Liver (tissue), 3 donors: ENCODE data around the gene PXDN.

Experiments used
- FOXA1 ChIP-seq: IDR thresholded peaks from 2 replicates; pipeline ENCODE4 v1.6.1; 2016; ENCODE audit warnings: antibody characterized with exemption
- HNF4A ChIP-seq, 2 donors: conservative IDR thresholded peaks; 2 replicates each; pipeline ENCODE4 v1.6.1; 2016; ENCODE audit warnings: antibody characterized with exemption in 2 of 2, mild to moderate bottlenecking in 2 of 2
- HNF4G ChIP-seq: IDR thresholded peaks from 2 replicates; pipeline ENCODE4 v1.6.1; 2016; ENCODE audit warnings: antibody characterized with exemption
- JUND ChIP-seq, 2 donors: IDR thresholded peaks; 2 replicates each; pipeline ENCODE4 v1.6.1; 2016; ENCODE audit warnings: antibody characterized with exemption in 2 of 2
- RAD21 ChIP-seq, 2 donors: IDR thresholded peaks; 2 replicates each; pipeline ENCODE4 v1.6.1; 2016; ENCODE audit warnings: antibody characterized with exemption in 2 of 2, mild to moderate bottlenecking in 2 of 2
- RXRA ChIP-seq, 2 donors: IDR thresholded peaks; 2 replicates each; pipeline ENCODE4 v1.6.1; 2017 to 2018; ENCODE audit warnings: antibody characterized with exemption in 2 of 2, mild to moderate bottlenecking in 1 of 2
- SP1 ChIP-seq: IDR thresholded peaks from 2 replicates; pipeline ENCODE4 v1.6.1; 2018; ENCODE audit warnings: antibody characterized with exemption, mild to moderate bottlenecking
- TAF1 ChIP-seq: conservative IDR thresholded peaks from 2 replicates; pipeline ENCODE4 v1.6.1; 2016; ENCODE audit warnings: antibody characterized with exemption, mild to moderate bottlenecking
- TF ChIP-seq, protein P1 (sequence below): IDR thresholded peaks from 2 replicates; pipeline ENCODE4 v1.6.1; 2016; ENCODE audit warnings: antibody characterized with exemption
- TF ChIP-seq, protein P2 (sequence below): IDR thresholded peaks from 2 replicates; pipeline ENCODE4 v1.6.1; 2016; ENCODE audit warnings: antibody characterized with exemption
- TF ChIP-seq, protein P3 (sequence below): fragments of 150-350 bp; IDR thresholded peaks from 2 replicates; pipeline ENCODE4 v1.5.1; 2017; ENCODE audit warnings: improper control_type of control experiment, low read depth, low read length; ENCODE audit not compliant: missing input control
- TF ChIP-seq, protein P4 (sequence below): IDR thresholded peaks from 2 replicates; pipeline ENCODE4 v1.6.1; 2016; ENCODE audit warnings: antibody characterized with exemption
- TF ChIP-seq, protein P5 (sequence below): IDR thresholded peaks from 2 replicates; pipeline ENCODE4 v1.6.1; 2016; ENCODE audit warnings: antibody characterized with exemption, mild to moderate bottlenecking
- donor health status: healthy.
- donor health status: healthy.

DNA sequence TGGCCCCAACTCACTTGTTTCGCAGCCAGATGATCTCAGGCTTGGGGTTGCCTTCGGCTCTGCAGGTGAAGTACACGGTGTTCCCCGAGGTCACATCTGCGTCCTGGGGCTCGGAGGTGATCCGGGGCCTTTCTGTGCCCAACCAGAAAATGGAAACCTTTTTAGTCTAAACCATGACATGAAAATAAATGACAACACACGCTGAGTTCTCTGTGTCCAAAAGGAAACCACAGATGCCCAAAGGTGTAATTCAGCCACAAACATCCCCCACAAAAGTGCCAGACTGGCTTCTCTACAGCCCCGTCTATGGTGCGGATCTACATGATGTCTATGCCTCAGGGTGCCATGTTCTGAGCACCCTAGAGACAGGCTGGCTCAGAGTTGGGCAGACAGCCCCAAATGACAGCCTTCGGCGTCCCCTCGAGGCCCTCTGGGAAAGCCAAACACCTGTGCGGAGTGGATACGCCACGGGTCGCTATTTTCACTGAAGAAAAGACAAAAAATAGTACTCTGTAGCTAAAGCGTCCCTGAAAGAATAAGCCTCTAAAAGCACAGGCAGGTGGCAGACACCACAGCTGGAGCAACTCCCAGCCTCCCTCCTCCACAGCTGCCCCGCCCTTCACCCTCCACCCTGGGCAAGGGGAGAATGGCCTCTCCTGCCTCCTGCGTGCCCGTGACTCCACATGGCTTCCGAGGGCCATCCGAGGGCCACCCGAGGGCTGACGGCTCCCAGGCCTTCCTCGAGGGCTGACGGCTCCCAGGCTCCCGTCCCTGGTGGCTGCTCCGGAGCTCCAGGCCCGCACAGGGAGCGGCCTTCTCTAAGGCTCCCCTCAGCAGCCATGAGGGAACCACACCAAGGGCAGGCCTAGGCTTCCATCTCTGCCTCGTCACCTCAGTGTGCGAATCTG lies 67.1 kb downstream of the PXDN start:
- TF ChIP-seq, protein P1, sequence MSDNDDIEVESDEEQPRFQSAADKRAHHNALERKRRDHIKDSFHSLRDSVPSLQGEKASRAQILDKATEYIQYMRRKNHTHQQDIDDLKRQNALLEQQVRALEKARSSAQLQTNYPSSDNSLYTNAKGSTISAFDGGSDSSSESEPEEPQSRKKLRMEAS, result no peak
- TF ChIP-seq, protein P2, sequence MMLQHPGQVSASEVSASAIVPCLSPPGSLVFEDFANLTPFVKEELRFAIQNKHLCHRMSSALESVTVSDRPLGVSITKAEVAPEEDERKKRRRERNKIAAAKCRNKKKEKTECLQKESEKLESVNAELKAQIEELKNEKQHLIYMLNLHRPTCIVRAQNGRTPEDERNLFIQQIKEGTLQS, result no peak
- TF ChIP-seq, protein P3, sequence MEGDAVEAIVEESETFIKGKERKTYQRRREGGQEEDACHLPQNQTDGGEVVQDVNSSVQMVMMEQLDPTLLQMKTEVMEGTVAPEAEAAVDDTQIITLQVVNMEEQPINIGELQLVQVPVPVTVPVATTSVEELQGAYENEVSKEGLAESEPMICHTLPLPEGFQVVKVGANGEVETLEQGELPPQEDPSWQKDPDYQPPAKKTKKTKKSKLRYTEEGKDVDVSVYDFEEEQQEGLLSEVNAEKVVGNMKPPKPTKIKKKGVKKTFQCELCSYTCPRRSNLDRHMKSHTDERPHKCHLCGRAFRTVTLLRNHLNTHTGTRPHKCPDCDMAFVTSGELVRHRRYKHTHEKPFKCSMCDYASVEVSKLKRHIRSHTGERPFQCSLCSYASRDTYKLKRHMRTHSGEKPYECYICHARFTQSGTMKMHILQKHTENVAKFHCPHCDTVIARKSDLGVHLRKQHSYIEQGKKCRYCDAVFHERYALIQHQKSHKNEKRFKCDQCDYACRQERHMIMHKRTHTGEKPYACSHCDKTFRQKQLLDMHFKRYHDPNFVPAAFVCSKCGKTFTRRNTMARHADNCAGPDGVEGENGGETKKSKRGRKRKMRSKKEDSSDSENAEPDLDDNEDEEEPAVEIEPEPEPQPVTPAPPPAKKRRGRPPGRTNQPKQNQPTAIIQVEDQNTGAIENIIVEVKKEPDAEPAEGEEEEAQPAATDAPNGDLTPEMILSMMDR, result no peak
- TF ChIP-seq JUND (IDR thresholded peaks at IDR 0.05), result no peak
- TF ChIP-seq, protein P4, sequence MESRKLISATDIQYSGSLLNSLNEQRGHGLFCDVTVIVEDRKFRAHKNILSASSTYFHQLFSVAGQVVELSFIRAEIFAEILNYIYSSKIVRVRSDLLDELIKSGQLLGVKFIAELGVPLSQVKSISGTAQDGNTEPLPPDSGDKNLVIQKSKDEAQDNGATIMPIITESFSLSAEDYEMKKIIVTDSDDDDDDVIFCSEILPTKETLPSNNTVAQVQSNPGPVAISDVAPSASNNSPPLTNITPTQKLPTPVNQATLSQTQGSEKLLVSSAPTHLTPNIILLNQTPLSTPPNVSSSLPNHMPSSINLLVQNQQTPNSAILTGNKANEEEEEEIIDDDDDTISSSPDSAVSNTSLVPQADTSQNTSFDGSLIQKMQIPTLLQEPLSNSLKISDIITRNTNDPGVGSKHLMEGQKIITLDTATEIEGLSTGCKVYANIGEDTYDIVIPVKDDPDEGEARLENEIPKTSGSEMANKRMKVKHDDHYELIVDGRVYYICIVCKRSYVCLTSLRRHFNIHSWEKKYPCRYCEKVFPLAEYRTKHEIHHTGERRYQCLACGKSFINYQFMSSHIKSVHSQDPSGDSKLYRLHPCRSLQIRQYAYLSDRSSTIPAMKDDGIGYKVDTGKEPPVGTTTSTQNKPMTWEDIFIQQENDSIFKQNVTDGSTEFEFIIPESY, result no peak
- no peak for TF ChIP-seq SP1
- no peak for TF ChIP-seq RAD21 (IDR thresholded peaks at IDR 0.05)
- TF ChIP-seq, protein P5, sequence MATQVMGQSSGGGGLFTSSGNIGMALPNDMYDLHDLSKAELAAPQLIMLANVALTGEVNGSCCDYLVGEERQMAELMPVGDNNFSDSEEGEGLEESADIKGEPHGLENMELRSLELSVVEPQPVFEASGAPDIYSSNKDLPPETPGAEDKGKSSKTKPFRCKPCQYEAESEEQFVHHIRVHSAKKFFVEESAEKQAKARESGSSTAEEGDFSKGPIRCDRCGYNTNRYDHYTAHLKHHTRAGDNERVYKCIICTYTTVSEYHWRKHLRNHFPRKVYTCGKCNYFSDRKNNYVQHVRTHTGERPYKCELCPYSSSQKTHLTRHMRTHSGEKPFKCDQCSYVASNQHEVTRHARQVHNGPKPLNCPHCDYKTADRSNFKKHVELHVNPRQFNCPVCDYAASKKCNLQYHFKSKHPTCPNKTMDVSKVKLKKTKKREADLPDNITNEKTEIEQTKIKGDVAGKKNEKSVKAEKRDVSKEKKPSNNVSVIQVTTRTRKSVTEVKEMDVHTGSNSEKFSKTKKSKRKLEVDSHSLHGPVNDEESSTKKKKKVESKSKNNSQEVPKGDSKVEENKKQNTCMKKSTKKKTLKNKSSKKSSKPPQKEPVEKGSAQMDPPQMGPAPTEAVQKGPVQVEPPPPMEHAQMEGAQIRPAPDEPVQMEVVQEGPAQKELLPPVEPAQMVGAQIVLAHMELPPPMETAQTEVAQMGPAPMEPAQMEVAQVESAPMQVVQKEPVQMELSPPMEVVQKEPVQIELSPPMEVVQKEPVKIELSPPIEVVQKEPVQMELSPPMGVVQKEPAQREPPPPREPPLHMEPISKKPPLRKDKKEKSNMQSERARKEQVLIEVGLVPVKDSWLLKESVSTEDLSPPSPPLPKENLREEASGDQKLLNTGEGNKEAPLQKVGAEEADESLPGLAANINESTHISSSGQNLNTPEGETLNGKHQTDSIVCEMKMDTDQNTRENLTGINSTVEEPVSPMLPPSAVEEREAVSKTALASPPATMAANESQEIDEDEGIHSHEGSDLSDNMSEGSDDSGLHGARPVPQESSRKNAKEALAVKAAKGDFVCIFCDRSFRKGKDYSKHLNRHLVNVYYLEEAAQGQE, result no peak
- TF ChIP-seq TAF1, result no peak
- no peak for TF ChIP-seq RXRA (IDR thresholded peaks at IDR 0.05)
- no peak for TF ChIP-seq HNF4G
- TF ChIP-seq HNF4A (conservative IDR thresholded peaks at IDR 0.05), result no peak
- no peak for TF ChIP-seq FOXA1
